Ovary (tissue), 9 donors: ENCODE results near the gene TMEM74B. TPM values are rescaled to one million over a fixed set of nuclear protein-coding genes. Genes with fewer than 3 reads are reported as not detected.

ENCODE experiments used
- DNase-seq, 5 donors: peaks; one replicate each; pipeline ENCODE4 v3.0.0-alpha.2; 2019 to 2020
- H3K27ac ChIP-seq, 2 donors: fragments of 200-600 bp; one replicate each; pipeline versions ENCODE4 v1.5.1 to v1.8.0; 2019 to 2022
- H3K27me3 ChIP-seq: fragments of 200-600 bp; one replicate; pipeline ENCODE4 v1.8.0; 2022
- H3K36me3 ChIP-seq: fragments of 200-600 bp; sonication (generic); one replicate; pipeline ENCODE4 v1.5.1; 2019
- H3K4me1 ChIP-seq: one replicate; pipeline ENCODE4 v1.8.1; 2013; ENCODE audit warnings: mild to moderate bottlenecking, moderate library complexity; ENCODE audit not compliant: insufficient read depth
- H3K4me3 ChIP-seq: fragments of 200-600 bp; sonication (generic); one replicate; pipeline ENCODE4 v1.5.1; 2017
- H3K9me3 ChIP-seq, 2 donors: fragments of 200-600 bp in 1 of 2; sonication (generic) in 1 of 2; one replicate each; pipeline versions ENCODE4 v1.5.1 to v1.8.1; 2013 to 2019; ENCODE audit warnings: mild to moderate bottlenecking in 1 of 2, moderate library complexity in 1 of 2
- EP300 ChIP-seq: sonication (generic); formaldehyde crosslinking; IDR thresholded peaks from one replicate; pipeline ENCODE4 v1.6.1; 2017; ENCODE audit warnings: antibody characterized with exemption
- POLR2A ChIP-seq: fragments of 450-650 bp; IDR thresholded peaks from one replicate; pipeline ENCODE4 v1.6.1; 2017; ENCODE audit warnings: antibody characterized with exemption, mild to moderate bottlenecking, moderate library complexity
- WGBS, 3 donors: extraction: QIAGEN DNeasy Blood & Tissue Kit in 1 of 3; methylation state at CpG; one replicate each; pipeline versions ENCODE4 v1.1.5 to v1.1.7; 2013 to 2017; 5-methylcytosine and 5-hydroxymethylcytosine counted together
- intact Hi-C, 4 donors: fragments of 100-400 bp; cut with DNase I; formaldehyde crosslinking; loops; one replicate each; pipeline versions ENCODE4 v1.11.0 to v1.15.1; 2022 to 2023
- polyA plus RNA-seq, 2 donors: library from polyadenylated mRNA; stranded (reverse); fragments of 200-250 nt in 1 of 2; fragments of 350-450 nt in 1 of 2; fragmentation: Illumina TruSeq in 1 of 2; extraction: RNeasy Lipid Tissue Mini Kit (QIAGEN cat#74804) in 1 of 2; gene quantifications; one replicate each; pipeline ENCODE4 v1.2.3, GENCODE V29; 2013 to 2014
- total RNA-seq, 7 donors: library from RNA; depleted of rRNA in 2 of 7; stranded (reverse); fragments of >200 nt in 2 of 7; fragmentation: NEBNext Ultra II Directional in 3 of 7; extraction: Animal tissue kit (Norgen Biotek cat#: 25700) in 3 of 7; gene quantifications; one replicate each; pipeline versions ENCODE4 v1.1.0 to v1.2.4, GENCODE V29; 2016 to 2023
- TF ChIP-seq, protein P1 (sequence below), 3 donors: fragments of 450-650 bp in 2 of 3; fragments of 200-600 bp in 1 of 3; IDR thresholded peaks; one replicate each; pipeline versions ENCODE4 v1.5.1 to v1.8.0; 2016 to 2022; ENCODE audit warnings: antibody characterized with exemption in 3 of 3, mild to moderate bottlenecking in 1 of 3
- donor health status: DM: no; HTN: no; CAD: no; lungs with moderate emphysema.
- donor health status: DM: no; HTN: no; CAD: no.
- donor health status: Bipolar disorder and iron deficiency.
- donor health status: DM: yes; HTN: yes; CAD: no.
- donor health status: DM: no; HTN: no; CAD: no.
- donor health status: DM: yes; HTN: yes; CAD: no.

Gene TMEM74B
- total and polyA plus RNA-seq, 9 donors: 0.33 to 1.7 (median 1.0) TPM; not detected in 1

GRCh38 chr20:1178103-1178502 lies 6.7 kb downstream of the TMEM74B start:
- no peaks in the 10 kb centered on the region for H3K9me3 ChIP-seq
- no peak overlapping the region for H3K27ac ChIP-seq
- intact Hi-C loops: no loop called here
- DNase-seq: no peak
- H3K4me3 ChIP-seq: no peak overlapping the region
- H3K36me3 ChIP-seq: no peaks in the 10 kb centered on the region
- 77 to 87% (median 80%) methylated on average over 3 of the region's 3 CpGs for WGBS, 3 donors
- no peaks in the 10 kb centered on the region for H3K4me1 ChIP-seq
- H3K27me3 ChIP-seq: no peaks in the 10 kb centered on the region
- no peak for TF ChIP-seq EP300
- TF ChIP-seq, protein P1, sequence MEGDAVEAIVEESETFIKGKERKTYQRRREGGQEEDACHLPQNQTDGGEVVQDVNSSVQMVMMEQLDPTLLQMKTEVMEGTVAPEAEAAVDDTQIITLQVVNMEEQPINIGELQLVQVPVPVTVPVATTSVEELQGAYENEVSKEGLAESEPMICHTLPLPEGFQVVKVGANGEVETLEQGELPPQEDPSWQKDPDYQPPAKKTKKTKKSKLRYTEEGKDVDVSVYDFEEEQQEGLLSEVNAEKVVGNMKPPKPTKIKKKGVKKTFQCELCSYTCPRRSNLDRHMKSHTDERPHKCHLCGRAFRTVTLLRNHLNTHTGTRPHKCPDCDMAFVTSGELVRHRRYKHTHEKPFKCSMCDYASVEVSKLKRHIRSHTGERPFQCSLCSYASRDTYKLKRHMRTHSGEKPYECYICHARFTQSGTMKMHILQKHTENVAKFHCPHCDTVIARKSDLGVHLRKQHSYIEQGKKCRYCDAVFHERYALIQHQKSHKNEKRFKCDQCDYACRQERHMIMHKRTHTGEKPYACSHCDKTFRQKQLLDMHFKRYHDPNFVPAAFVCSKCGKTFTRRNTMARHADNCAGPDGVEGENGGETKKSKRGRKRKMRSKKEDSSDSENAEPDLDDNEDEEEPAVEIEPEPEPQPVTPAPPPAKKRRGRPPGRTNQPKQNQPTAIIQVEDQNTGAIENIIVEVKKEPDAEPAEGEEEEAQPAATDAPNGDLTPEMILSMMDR (IDR thresholded peaks at IDR 0.05): no peak
- TF ChIP-seq POLR2A: no peak

- Histone ChIP-seq H3K4me1 (no peaks in the 10 kb centered on the region), H3K36me3 (no peaks in the 10 kb centered on the region), H3K27me3 (no peaks in the 10 kb centered on the region), H3K9me3 (no peaks in the 10 kb centered on the region), H3K27ac (no peak overlapping the region), H3K4me3 (no peak overlapping the region)
- TF ChIP-seq EP300: no peak
- TF ChIP-seq, protein P1 (IDR thresholded peaks at IDR 0.05): no peak
- no peak for TF ChIP-seq POLR2A
- DNase-seq: no peak
- intact Hi-C loops: no loop called here
- 73 to 75% (median 73%) methylated on average over 5 of the region's 5 CpGs for WGBS, 3 donors
These were observed 7.1 kb downstream of the TMEM74B start for GRCh38 chr20:1177680-1178079.

- 86 to 90% (median 87%) methylated on average over 8 of the region's 8 CpGs for WGBS, 3 donors
- Histone ChIP-seq H3K4me1 (no peaks in the 10 kb centered on the region), H3K27ac (no peak overlapping the region), H3K4me3 (no peak overlapping the region), H3K27me3 (no peaks in the 10 kb centered on the region), H3K9me3 (no peaks in the 10 kb centered on the region), H3K36me3 (no peaks in the 10 kb centered on the region)
- DNase-seq: no peak
- intact Hi-C loops: no loop called here
- no peak for TF ChIP-seq POLR2A
- TF ChIP-seq EP300: no peak
- TF ChIP-seq, protein P1 (IDR thresholded peaks at IDR 0.05): no peak
These were observed 10.0 kb downstream of the TMEM74B start for GRCh38 chr20:1174787-1175186.

DNA sequence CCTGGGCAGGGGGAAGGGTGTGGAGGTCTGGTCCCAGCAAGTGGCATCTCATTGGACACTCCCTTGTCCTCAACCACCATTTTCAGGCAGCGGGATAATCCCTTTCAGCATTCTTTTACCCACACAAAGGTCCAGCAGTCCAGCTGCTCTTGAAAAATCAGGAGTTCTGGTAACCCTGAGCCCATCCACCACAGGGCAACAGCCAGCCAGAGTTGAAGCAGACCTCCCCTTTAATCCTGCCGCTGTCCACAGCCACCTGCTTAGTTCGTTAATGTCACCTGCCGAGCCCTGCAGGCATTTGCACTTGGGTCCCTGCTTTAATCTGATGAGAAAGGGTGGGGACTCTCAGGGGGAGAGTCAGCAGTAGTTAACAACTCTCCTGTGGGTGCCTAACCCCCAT lies 11.1 kb downstream of the TMEM74B start:
- WGBS, 3 donors: 77 to 81% (median 80%) methylated on average over 4 of the region's 4 CpGs
- Histone ChIP-seq H3K27me3 (no peaks in the 10 kb centered on the region), H3K4me1 (no peaks in the 10 kb centered on the region), H3K4me3 (no peak overlapping the region), H3K9me3 (no peaks in the 10 kb centered on the region), H3K36me3 (no peaks in the 10 kb centered on the region), H3K27ac (no peak overlapping the region)
- intact Hi-C loops: no loop called here
- TF ChIP-seq POLR2A (no peak), EP300 (no peak)
- TF ChIP-seq, protein P1 (IDR thresholded peaks at IDR 0.05): no peak
- no peak for DNase-seq
